Endothelial cell of umbilical vein (primary cell): ENCODE measurements around the gene LECT2. TPM values are rescaled to one million over a fixed set of nuclear protein-coding genes. Genes with fewer than 3 reads are reported as not detected.

Experiments
- BruUV-seq: library from RNA; stranded (reverse); fragments of 400-500 nt; replicated peaks from 2 replicates; lab custom pipeline; 2021; lab: Mats Ljungman, UMichigan
- CTCF ChIA-PET: fragments of 300-600, 350-600 bp; sonication (Branson Sonifier 250); formaldehyde crosslinking; loops from one replicate; lab custom pipeline; 2021; ENCODE audit warnings: antibody characterized with exemption, inconsistent platforms; lab: Charles Lee
- POLR2A ChIA-PET: fragments of 300-600, 350-600 bp; sonication (Branson Sonifier 250); formaldehyde crosslinking; loops from one replicate; lab custom pipeline; 2021; ENCODE audit warnings: antibody characterized with exemption, inconsistent platforms; lab: Charles Lee
- DNase-seq: peaks from one replicate; pipeline ENCODE4 v3.0.0-alpha.2; 2011; ENCODE audit warnings: low read depth, low spot score
- FAIRE-seq: peaks from 2 replicates; lab custom pipeline; 2011; peaks lifted over from hg19 to GRCh38; lab: Jason Lieb, UNC
- H2AFZ ChIP-seq: 2 replicates; pipeline ENCODE4 v1.6.0; 2012; ENCODE audit warnings: low read depth, low read length, control low read depth, inconsistent platforms
- H3K27ac ChIP-seq: 2 replicates; pipeline ENCODE4 v1.5.1; 2011; ENCODE audit warnings: low read depth, mild to moderate bottlenecking, control low read depth, low read length, moderate library complexity; ENCODE audit not compliant: insufficient read depth
- H3K27me3 ChIP-seq, 2 experiments: 2 replicates each; pipeline versions ENCODE4 v1.6.0 to v1.6.1; 2011; ENCODE audit warnings: low read length in 2 of 2, mixed read lengths in 1 of 2; ENCODE audit not compliant: control insufficient read depth in 2 of 2, insufficient read depth in 2 of 2
- H3K36me3 ChIP-seq, 2 experiments: 2 replicates in 1 of 2; 3 replicates in 1 of 2; pipeline ENCODE4 v1.5.1; 2011; ENCODE audit warnings: low read length in 2 of 2, mild to moderate bottlenecking in 1 of 2, moderate library complexity in 1 of 2; ENCODE audit not compliant: control insufficient read depth in 2 of 2, insufficient read depth in 2 of 2; ENCODE audit errors: extremely low read depth in 1 of 2
- H3K4me1 ChIP-seq: 3 replicates; pipeline ENCODE4 v1.5.1; 2011; ENCODE audit warnings: mild to moderate bottlenecking, low read length; ENCODE audit not compliant: control insufficient read depth, insufficient read depth; ENCODE audit errors: extremely low read depth
- H3K4me2 ChIP-seq: 2 replicates; pipeline ENCODE4 v1.6.1; 2011; ENCODE audit warnings: low read length, control low read depth, mixed read lengths; ENCODE audit not compliant: insufficient read depth
- H3K4me3 ChIP-seq, 3 experiments: fragments of 200-600 bp in 1 of 3; sonication (generic), shearing (Covaris generic) in 1 of 3; replicated peaks in 1 of 3; 2 replicates each; pipeline ENCODE4 v1.5.1; 2011 to 2016; ENCODE audit warnings: control low read depth in 3 of 3, low read length in 3 of 3, mild to moderate bottlenecking in 2 of 3, inconsistent platforms in 1 of 3, low read depth in 1 of 3, moderate library complexity in 1 of 3; ENCODE audit not compliant: insufficient read depth in 1 of 3
- H3K79me2 ChIP-seq: 2 replicates; pipeline ENCODE4 v1.6.0; 2012; ENCODE audit warnings: low read length, inconsistent platforms; ENCODE audit not compliant: control insufficient read depth, insufficient read depth
- H3K9ac ChIP-seq: replicated peaks from 2 replicates; pipeline ENCODE3; 2011; ENCODE audit warnings: low read length, control low read depth; ENCODE audit not compliant: insufficient read depth; ENCODE audit errors: extremely low read depth
- H3K9me1 ChIP-seq: replicated peaks from 3 replicates; pipeline ENCODE4 v1.6.0; 2011; ENCODE audit warnings: mild to moderate bottlenecking, low read length; ENCODE audit not compliant: control insufficient read depth, insufficient read depth; ENCODE audit errors: extremely low read depth
- H3K9me3 ChIP-seq: replicated peaks from 2 replicates; pipeline ENCODE4 v1.5.1; 2012; ENCODE audit warnings: low read length, inconsistent platforms; ENCODE audit not compliant: control insufficient read depth, insufficient read depth
- H4K20me1 ChIP-seq: replicated peaks from 2 replicates; pipeline ENCODE3; 2011; ENCODE audit warnings: mild to moderate bottlenecking, low read length; ENCODE audit not compliant: control insufficient read depth, insufficient read depth; ENCODE audit errors: extremely low read depth
- CTCF ChIP-seq, 2 donors: IDR thresholded peaks; 1 replicate in 1 of 2; 2 replicates in 1 of 2; pipeline ENCODE4 v1.5.1; 2011; ENCODE audit warnings: low read length in 2 of 2, mild to moderate bottlenecking in 2 of 2, moderate library complexity in 2 of 2, control low read depth in 1 of 2, inconsistent platforms in 1 of 2, low read depth in 1 of 2; ENCODE audit not compliant: insufficient read depth in 1 of 2; ENCODE audit errors: extremely low read depth in 1 of 2
- EZH2 ChIP-seq: IDR thresholded peaks from 2 replicates; pipeline ENCODE4 v1.6.1; 2012; ENCODE audit warnings: borderline replicate concordance, low read depth, mild to moderate bottlenecking, moderate library complexity, low read length, inconsistent platforms; ENCODE audit not compliant: severe bottlenecking
- FOS ChIP-seq: IDR thresholded peaks from 2 replicates; pipeline ENCODE4 v1.6.1; 2011; ENCODE audit warnings: mild to moderate bottlenecking, low read length, moderate library complexity, borderline replicate concordance; ENCODE audit not compliant: insufficient read depth
- JUN ChIP-seq: IDR thresholded peaks from 2 replicates; pipeline ENCODE4 v1.6.1; 2011; ENCODE audit warnings: borderline replicate concordance, low read depth; ENCODE audit not compliant: insufficient read length, insufficient read depth
- MAX ChIP-seq: IDR thresholded peaks from 2 replicates; pipeline ENCODE4 v1.6.1; 2011; ENCODE audit not compliant: insufficient read depth, insufficient read length
- MYC ChIP-seq: IDR thresholded peaks from one replicate; pipeline ENCODE4 v1.6.1; 2011; ENCODE audit warnings: mild to moderate bottlenecking, low read depth, low read length
- POLR2A ChIP-seq: IDR thresholded peaks from 2 replicates; pipeline ENCODE4 v1.6.1; 2012; ENCODE audit warnings: low read depth, mild to moderate bottlenecking, control low read depth, low read length
- POLR2AphosphoS5 ChIP-seq: IDR thresholded peaks from 2 replicates; pipeline ENCODE4 v1.6.1; 2012; ENCODE audit warnings: low read depth, mild to moderate bottlenecking, control low read depth, low read length, moderate library complexity; ENCODE audit not compliant: insufficient read depth
- dilution Hi-C: fragments of 300-500 bp; cut with MboI; formaldehyde crosslinking; loops from one replicate; pipeline ENCODE4 v1.15.0; 2019; ENCODE audit warnings: low sequenced_read_pairs; ENCODE audit not compliant: extremely low pct_ligation_motif_present
- intact Hi-C: fragments of 100-400 bp; cut with micrococcal nuclease; formaldehyde crosslinking; loops from one replicate; pipeline ENCODE4 v1.10.0; 2022
- polyA plus RNA-seq, 4 experiments: library from polyadenylated mRNA; depleted of rRNA in 3 of 4; stranded (reverse) in 3 of 4; unstranded in 1 of 4; fragments of >200 nt; gene quantifications; 2 replicates each; pipeline versions ENCODE4 v1.2.1 to v1.2.3, GENCODE V29; 2011 to 2012; ENCODE audit warnings: missing spikeins in 1 of 4
- total RNA-seq: library from RNA; stranded (reverse); gene quantifications from 2 replicates; pipeline ENCODE4 v1.2.3, GENCODE V29; 2021

LECT2 gene
- total and polyA plus RNA-seq, 2 donors (not counting 3 experiments of a cell fraction or from before 2014, with no cell fraction given) = not detected

GRCh38 chr5:135955525-135955924, 742 bp upstream of the LECT2 start:
- peaks cover 3 to 23% of the 10 kb centered on the region in 2 experiments for H3K27me3 ChIP-seq
- intact Hi-C loops = no loop called here
- CTCF ChIA-PET = interaction anchor here (1.3 to 2.7 kb wide), 3 partner anchors 10 to 127 kb away, joined by 4 to 17 read pairs (median 6); no protein-coding TSS in a partner anchor
- H3K4me2 ChIP-seq = no peak overlapping the region
- no TSS peak for BruUV-seq
- H3K36me3 ChIP-seq = no peaks in the 10 kb centered on the region
- no peak for DNase-seq
- no peak for FAIRE-seq
- H2AFZ ChIP-seq = no peak overlapping the region
- POLR2A ChIA-PET = no interaction called here
- no peaks in the 10 kb centered on the region for H3K79me2 ChIP-seq
- H3K27ac ChIP-seq = no peak overlapping the region
- no peak overlapping the region for H3K4me3 ChIP-seq
- no peaks in the 10 kb centered on the region for H3K9me1 ChIP-seq
- H4K20me1 ChIP-seq = no peaks in the 10 kb centered on the region
- H3K9me3 ChIP-seq = no peaks in the 10 kb centered on the region
- no peak overlapping the region for H3K9ac ChIP-seq
- dilution Hi-C loops = no loop called here
- TF ChIP-seq CTCF (IDR thresholded peaks at IDR 0.05; ENCODE audit: extremely low read depth in 1 of 2, insufficient read depth in 1 of 2, low read depth in 1 of 2, low read length in 2 of 2) (no peak), POLR2AphosphoS5 (no peak), MYC (no peak), POLR2A (no peak), JUN (no peak), MAX (no peak), FOS (no peak), EZH2 (no peak)
- H3K4me1 ChIP-seq = no peaks in the 10 kb centered on the region
